Measurements from ENCODE around the gene NACAD.

DNA sequence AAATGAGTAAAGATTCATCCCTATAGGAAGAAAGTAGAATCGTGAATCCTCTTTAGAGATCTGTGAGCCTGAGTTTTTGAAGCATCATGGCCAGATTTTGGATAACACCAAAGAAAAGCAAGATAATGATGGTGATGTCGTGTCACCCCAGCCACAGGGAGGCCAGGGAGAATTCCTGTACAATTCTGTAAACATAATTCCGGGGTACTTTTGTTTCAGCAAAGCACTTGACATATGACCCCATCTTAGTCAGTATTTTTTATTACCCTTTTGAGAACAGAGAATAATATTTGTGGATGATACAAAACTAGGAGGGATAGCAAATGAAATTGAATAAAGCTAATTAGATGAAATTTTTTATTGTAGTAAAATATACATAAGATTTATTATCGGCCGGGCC is 33.8 kb downstream of the NACAD start:
- TF ChIP-seq, protein P1, sequence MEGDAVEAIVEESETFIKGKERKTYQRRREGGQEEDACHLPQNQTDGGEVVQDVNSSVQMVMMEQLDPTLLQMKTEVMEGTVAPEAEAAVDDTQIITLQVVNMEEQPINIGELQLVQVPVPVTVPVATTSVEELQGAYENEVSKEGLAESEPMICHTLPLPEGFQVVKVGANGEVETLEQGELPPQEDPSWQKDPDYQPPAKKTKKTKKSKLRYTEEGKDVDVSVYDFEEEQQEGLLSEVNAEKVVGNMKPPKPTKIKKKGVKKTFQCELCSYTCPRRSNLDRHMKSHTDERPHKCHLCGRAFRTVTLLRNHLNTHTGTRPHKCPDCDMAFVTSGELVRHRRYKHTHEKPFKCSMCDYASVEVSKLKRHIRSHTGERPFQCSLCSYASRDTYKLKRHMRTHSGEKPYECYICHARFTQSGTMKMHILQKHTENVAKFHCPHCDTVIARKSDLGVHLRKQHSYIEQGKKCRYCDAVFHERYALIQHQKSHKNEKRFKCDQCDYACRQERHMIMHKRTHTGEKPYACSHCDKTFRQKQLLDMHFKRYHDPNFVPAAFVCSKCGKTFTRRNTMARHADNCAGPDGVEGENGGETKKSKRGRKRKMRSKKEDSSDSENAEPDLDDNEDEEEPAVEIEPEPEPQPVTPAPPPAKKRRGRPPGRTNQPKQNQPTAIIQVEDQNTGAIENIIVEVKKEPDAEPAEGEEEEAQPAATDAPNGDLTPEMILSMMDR (IDR thresholded peaks at IDR 0.05), result no peak
- TF ChIP-seq POLR2A (IDR thresholded peaks at IDR 0.05), result no peak
